ENCODE measurements around the gene H1-8.

- TF ChIP-seq CTCF (IDR thresholded peaks at IDR 0.05) (no peak), POLR2A (IDR thresholded peaks at IDR 0.05) (no peak), EP300 (IDR thresholded peaks at IDR 0.05) (no peak)
Measured at GRCh38 chr3:129527262-129527661, 15.7 kb upstream of the H1-8 start.
